Stimulated activated CD8-positive, alpha-beta memory T cell treated with anti-CD3 and anti-CD28 coated beads, Interleukin-7, amount 100 ng/mL, for 24 hours (primary cell): ENCODE measurements around the gene FBXL17.
A peak's percentile ranks its signal among the peaks of the same experiment; 100 is the strongest.
"Not testable (repeated sequence)": the region's sequence is repeated elsewhere in the genome, so short reads cannot be mapped to it uniquely, and the experiment has no call there.

Experiments used
- DNase-seq: peaks from one replicate; pipeline ENCODE4 v3.0.0-alpha.2; 2020; ENCODE audit warnings: low read depth

The FBXL17 gene

GRCh38 chr5:108303611-108304010 is 78.3 kb downstream of the FBXL17 start:
- no peak for DNase-seq

- DNase-seq = no peak
These were observed 78.8 kb downstream of the FBXL17 start for GRCh38 chr5:108303086-108303485.

- no peak for DNase-seq
These were observed 84.8 kb downstream of the FBXL17 start for GRCh38 chr5:108297042-108297601.

GRCh38 chr5:108295578-108296368 is 86.1 kb downstream of the FBXL17 start:
- no peak for DNase-seq

- no peak for DNase-seq
These were observed 100.8 kb downstream of the FBXL17 start for GRCh38 chr5:108280960-108281569.

DNA sequence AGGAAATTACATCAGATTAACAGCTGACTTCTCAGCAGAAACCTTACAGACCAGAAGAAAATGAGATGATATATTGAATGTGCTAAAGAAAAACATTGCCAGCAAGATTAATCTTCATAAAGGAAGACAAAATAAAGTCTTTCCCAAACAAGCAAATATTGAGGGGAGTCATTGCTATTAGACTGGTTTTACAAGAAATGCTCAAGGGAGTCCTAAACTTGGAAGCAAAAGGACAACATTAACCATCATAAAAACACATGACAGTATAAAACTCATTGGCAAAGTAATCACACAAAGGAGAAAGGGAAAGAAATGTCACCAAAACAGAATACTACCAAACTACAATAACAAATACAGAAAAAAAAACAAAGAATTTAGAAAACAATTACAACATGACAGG is 101.7 kb downstream of the FBXL17 start:
- DNase-seq = no peak

- DNase-seq = no peak
These were observed 103.3 kb downstream of the FBXL17 start for GRCh38 chr5:108278285-108279240.

- no peak for DNase-seq
These were observed 105.5 kb downstream of the FBXL17 start for GRCh38 chr5:108276187-108277050.

DNA sequence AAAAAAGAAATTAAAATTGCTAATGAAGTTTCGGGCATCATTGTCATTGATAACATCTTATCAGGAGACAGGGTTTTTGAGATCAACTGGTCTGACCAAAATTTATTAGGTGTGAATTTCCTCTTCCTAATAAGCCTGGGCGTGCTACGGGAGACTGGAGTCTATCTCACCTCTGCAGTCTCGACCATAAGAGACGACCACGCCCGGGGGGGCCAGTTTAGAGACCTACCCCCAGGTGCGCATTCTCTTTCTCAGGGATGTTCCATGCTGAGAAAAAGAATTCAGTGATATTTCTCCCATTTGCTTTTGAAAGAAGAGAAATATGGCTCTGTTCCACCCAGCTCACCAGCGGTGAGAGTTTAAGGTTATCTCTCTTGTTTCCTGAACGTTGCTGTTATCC is 107.8 kb downstream of the FBXL17 start:
- not testable (repeated sequence) for DNase-seq

DNA sequence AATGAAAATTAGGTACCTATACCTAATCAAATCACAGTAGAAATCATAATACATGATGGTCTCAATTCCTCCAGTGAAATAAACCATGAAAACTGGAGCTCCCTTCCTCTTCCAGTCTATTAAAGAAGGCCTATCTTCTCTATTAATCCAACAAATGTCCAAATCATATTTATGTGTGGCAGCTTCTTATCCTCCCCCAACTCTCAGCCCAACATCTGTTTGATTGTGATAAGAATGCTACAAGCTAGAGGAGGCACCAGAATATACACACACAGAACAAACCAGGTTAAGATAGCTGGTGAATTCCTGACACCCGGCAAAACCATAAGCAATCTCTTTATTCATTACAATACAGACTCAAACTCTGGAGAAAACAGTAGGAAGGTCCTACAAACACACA is 110.8 kb downstream of the FBXL17 start:
- no peak for DNase-seq

DNA sequence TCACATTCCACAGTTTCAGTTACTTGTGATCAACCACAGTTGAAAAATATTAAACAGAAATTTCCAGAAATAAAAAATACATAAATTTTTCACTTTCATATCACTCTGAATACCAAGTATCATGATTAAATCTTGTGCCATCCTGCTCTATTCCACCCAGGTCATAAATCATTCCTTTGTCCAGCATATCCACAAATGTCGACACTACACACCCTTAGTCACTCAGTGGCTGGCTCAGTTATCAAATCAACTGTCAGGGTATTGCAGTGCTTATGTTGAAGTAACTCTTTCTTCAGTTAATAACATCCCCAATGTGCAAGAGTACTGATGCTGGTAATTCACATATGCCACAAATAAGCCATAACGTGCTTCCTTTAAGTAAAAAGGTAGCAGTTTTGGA is 115.7 kb downstream of the FBXL17 start:
- DNase-seq = no peak

DNA sequence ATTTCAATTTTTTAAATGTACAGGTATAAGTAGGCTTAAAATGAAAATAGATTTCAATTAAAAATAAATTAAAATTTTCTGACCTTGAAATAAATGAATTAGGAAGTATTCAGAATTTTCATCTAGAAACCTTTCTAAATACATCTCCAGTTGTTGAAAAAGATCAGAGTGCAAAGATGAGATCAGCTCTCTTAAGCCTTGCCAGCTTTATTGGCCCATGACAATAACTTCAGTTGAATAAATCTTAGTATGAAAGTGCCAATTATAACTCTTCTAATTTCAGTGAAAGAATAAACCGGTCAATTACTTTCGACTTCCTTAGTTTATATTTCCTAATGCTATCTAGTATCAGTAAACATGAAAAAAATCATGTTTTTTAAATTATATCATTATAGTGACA is 117.4 kb downstream of the FBXL17 start:
- no peak for DNase-seq

GRCh38 chr5:108263338-108263737 is 118.6 kb downstream of the FBXL17 start:
- no peak for DNase-seq

DNA sequence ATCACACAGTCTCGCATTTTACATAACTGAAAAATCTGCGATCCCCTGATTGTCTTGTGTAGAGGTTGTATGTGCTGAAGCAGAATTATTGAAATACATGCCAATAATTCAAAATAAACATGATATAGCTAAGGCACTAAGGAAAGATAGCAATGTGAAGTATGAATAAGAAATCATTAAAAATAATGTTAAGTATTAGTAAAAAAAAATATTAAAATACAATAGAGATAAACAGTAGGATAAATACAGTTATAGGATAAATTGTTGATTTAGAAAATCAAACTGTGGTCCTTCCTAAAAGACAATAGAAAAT is 121.1 kb downstream of the FBXL17 start:
- no peak for DNase-seq

DNA sequence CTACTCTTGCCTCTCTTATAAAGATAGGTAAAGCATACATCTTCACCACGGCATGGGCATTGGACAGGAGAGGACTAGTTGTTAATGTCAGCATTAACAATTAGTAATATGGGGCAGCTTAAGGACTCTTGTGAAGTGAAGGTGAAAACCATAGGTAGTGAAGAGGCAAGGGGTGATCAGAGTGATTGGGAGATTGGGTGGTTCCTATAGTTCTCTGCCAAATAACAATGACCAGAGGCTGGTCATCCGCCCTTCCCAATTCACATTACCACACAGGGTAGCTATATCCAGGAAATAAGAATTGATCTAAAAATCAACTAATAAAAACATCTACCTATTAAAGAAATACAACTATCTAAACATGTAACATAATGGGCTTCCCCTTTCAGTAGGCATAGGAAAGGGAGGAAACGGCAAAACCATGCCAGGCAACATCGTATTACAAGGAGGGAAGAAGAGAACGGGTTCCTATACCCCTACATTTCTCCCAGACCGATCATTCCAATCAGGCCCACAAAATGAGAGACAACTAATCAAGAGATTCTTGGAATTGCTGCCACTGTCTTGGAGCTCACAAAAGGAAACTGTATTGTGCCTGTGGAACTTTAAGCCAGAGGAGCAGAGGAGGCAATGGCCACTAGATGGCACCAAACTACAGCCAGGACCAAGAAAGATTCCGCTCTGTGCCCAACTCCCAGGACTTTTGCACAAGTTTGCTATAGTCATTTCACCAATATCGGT is 121.6 kb downstream of the FBXL17 start:
- peak; percentile 20 for DNase-seq

DNA sequence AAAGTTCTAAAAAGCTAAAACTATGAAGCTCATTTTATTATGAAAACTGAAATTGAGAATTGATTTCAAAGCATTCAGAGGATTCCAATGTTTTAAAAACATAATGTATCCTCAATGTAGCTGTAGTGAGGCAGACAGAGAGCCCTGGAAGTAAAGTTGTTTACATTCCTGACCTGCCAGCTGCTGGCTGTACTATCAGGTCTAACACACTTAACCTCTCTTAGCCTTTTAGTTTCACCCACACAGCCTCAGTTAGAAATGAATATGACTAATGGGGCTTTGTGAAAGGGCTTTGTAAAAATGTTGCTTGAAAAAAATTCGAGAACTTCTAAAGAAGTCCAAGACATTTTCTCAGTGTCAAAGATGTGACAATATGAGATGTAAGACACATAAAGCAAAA is 122.6 kb downstream of the FBXL17 start:
- DNase-seq = no peak

DNA sequence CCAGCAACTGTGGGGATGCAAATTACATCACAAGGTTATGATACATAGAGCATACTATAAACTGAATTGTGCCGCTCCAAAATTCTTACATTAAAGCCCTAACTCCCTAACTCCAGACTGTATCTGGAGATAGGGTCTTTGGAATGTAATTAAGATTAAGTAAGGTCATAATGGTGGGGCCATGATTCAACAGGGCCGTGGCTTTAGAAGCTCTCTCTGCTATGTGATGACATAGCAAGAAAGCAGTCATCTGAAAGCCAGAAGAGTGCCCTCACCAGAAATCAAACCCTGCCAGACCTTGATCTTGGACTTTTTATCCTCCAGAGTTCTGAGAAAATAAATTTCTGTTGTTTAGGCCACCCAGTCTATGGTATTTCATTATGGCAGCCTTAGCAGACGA is 123.9 kb downstream of the FBXL17 start:
- DNase-seq = no peak

DNA sequence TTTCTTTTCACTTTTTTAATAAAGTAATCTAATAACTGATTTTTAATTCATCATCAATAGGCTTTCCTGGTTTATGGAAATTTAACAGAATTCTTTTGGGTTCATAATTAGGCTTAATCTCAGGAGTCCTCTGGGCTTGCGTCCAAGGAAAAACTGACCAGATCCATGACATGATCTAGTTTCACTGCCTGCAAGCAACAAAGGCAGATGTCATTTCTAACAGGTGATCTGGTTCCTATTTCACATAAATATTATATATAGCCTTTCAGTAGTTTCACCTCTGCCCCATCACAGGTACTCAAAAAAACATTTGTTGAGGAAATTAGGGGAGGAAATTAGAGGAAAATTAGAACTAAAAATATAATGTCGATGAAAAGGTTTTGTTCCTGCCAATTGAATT is 126.4 kb downstream of the FBXL17 start:
- no peak for DNase-seq

DNA sequence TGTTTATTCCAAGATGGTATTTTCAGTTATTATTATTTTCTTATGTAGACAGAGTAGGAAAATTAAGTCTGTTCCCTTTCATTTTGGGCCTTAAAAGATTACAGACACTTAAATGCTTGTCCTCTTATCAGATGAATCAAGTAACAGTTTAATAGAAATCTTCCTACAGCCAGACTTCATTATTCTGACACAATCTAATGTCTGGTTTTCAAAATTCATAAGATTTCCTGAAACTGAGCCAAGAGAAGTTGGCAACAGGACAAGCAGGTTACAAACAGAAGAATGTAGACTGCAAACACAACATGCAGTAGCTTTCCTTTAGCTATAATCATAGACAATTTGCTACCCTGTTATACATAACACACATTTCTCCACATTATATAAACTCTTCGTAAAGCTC is 130.5 kb downstream of the FBXL17 start:
- DNase-seq = no peak

- no peak for DNase-seq
These were observed 132.0 kb downstream of the FBXL17 start for GRCh38 chr5:108249785-108250426.
